ENCODE data around the gene TMEM259. TPM values are rescaled to one million over a fixed set of nuclear protein-coding genes. Genes with fewer than 3 reads are reported as not detected.

Gene TMEM259
- total RNA-seq, 1 donor from 2014 or later = 120 TPM

GRCh38 chr19:1019616-1019961 is 1.3 kb downstream of the TMEM259 start:
- Mint-ChIP-seq H3K4me3 (ENCODE audit: unreplicated experiment) (peak overlapping the region; percentile 83), H3K27me3 (ENCODE audit: low read depth) (no peaks in the 10 kb centered on the region), H3K9me3 (ENCODE audit: low read depth) (no peaks in the 10 kb centered on the region), H3K4me1 (ENCODE audit: low read depth) (peaks cover 53% of the 10 kb centered on the region), H3K36me3 (ENCODE audit: low read depth) (no peaks in the 10 kb centered on the region), H3K27ac (ENCODE audit: unreplicated experiment) (peak overlapping the region; percentile 88)
- no peak for DNase-seq (ENCODE audit: low spot score)
- TF ChIP-seq CTCF (IDR thresholded peaks at IDR 0.05) = no peak

GRCh38 chr19:1018932-1019615 is 1.8 kb downstream of the TMEM259 start:
- H3K27me3 Mint-ChIP-seq (ENCODE audit: low read depth) = no peaks in the 10 kb centered on the region
- H3K4me3 Mint-ChIP-seq (ENCODE audit: unreplicated experiment) = peak overlapping the region; percentile 83
- no peak for DNase-seq (ENCODE audit: low spot score)
- H3K27ac Mint-ChIP-seq (ENCODE audit: unreplicated experiment) = peak overlapping the region; percentile 63
- peaks cover 53% of the 10 kb centered on the region for H3K4me1 Mint-ChIP-seq (ENCODE audit: low read depth)
- no peaks in the 10 kb centered on the region for H3K36me3 Mint-ChIP-seq (ENCODE audit: low read depth)
- no peaks in the 10 kb centered on the region for H3K9me3 Mint-ChIP-seq (ENCODE audit: low read depth)
- TF ChIP-seq CTCF (IDR thresholded peaks at IDR 0.05) = no peak

GRCh38 chr19:1018393-1018792 is 2.5 kb downstream of the TMEM259 start:
- no peak overlapping the region for H3K27ac Mint-ChIP-seq (ENCODE audit: unreplicated experiment)
- no peak for TF ChIP-seq CTCF (IDR thresholded peaks at IDR 0.05)
- no peaks in the 10 kb centered on the region for H3K27me3 Mint-ChIP-seq (ENCODE audit: low read depth)

GRCh38 chr19:1017906-1018305 is 3.0 kb downstream of the TMEM259 start:
- no peak overlapping the region for H3K4me3 Mint-ChIP-seq (ENCODE audit: unreplicated experiment)

More at GRCh38 chr19:1018393-1018792, 2.5 kb downstream of the TMEM259 start:
- no peak for DNase-seq (ENCODE audit: low spot score)
- Mint-ChIP-seq H3K4me3 (ENCODE audit: unreplicated experiment) (no peak overlapping the region), H3K36me3 (ENCODE audit: low read depth) (no peaks in the 10 kb centered on the region), H3K4me1 (ENCODE audit: low read depth) (peaks cover 53% of the 10 kb centered on the region), H3K9me3 (ENCODE audit: low read depth) (no peaks in the 10 kb centered on the region)

More at GRCh38 chr19:1017906-1018305, 3.0 kb downstream of the TMEM259 start:
- no peak for TF ChIP-seq CTCF (IDR thresholded peaks at IDR 0.05)
- Mint-ChIP-seq H3K27me3 (ENCODE audit: low read depth) (no peaks in the 10 kb centered on the region), H3K9me3 (ENCODE audit: low read depth) (no peaks in the 10 kb centered on the region), H3K36me3 (ENCODE audit: low read depth) (no peaks in the 10 kb centered on the region), H3K4me1 (ENCODE audit: low read depth) (peaks cover 53% of the 10 kb centered on the region), H3K27ac (ENCODE audit: unreplicated experiment) (peak overlapping the region; percentile 96)
- no peak for DNase-seq (ENCODE audit: low spot score)

Measured in chondrocyte (in vitro differentiated cells).